Kidney (tissue), 14 donors: ENCODE data around the gene ACAA1. TPM values are rescaled to one million over a fixed set of nuclear protein-coding genes. Genes with fewer than 3 reads are reported as not detected.

Source experiments
- DNase-seq, 5 donors: peaks; one replicate each; pipeline ENCODE4 v3.0.0-alpha.2; 2013 to 2020
- FAIRE-seq: peaks from 2 replicates; lab custom pipeline; 2012; peaks lifted over from hg19 to GRCh38; lab: Jason Lieb, UNC
- H3K27ac ChIP-seq, 2 donors: one replicate each; pipeline ENCODE4 v1.7.0; 2013; ENCODE audit warnings: low read depth in 2 of 2, low read length in 2 of 2, inconsistent platforms in 1 of 2
- H3K27me3 ChIP-seq: one replicate; pipeline ENCODE4 v1.7.1; 2013; ENCODE audit warnings: low read length, inconsistent platforms; ENCODE audit not compliant: control insufficient read depth, insufficient read depth
- H3K36me3 ChIP-seq, 3 donors: one replicate each; pipeline versions ENCODE4 v1.7.0 to v1.7.1; 2013; ENCODE audit warnings: low read length in 3 of 3, control low read depth in 1 of 3, inconsistent platforms in 1 of 3; ENCODE audit not compliant: insufficient read depth in 3 of 3, control insufficient read depth in 2 of 3
- H3K4me1 ChIP-seq, 3 donors: one replicate each; pipeline versions ENCODE4 v1.7.0 to v1.7.1; 2013; ENCODE audit warnings: low read length in 3 of 3, inconsistent platforms in 1 of 3, low read depth in 1 of 3; ENCODE audit not compliant: control insufficient read depth in 2 of 3, insufficient read depth in 2 of 3
- H3K4me3 ChIP-seq, 3 donors: one replicate each; pipeline versions ENCODE4 v1.7.0 to v1.8.1; 2013; ENCODE audit warnings: low read length in 3 of 3, control low read depth in 1 of 3, inconsistent platforms in 1 of 3
- H3K9ac ChIP-seq, 3 donors: one replicate each; pipeline versions ENCODE4 v1.7.0 to v1.7.1; 2013; ENCODE audit warnings: low read length in 3 of 3, control low read depth in 1 of 3, inconsistent platforms in 1 of 3
- H3K9me3 ChIP-seq, 3 donors: one replicate each; pipeline versions ENCODE4 v1.7.0 to v1.7.1; 2013; ENCODE audit warnings: low read length in 3 of 3, control low read depth in 1 of 3, inconsistent platforms in 1 of 3; ENCODE audit not compliant: control insufficient read depth in 2 of 3, insufficient read depth in 1 of 3
- CTCF ChIP-seq: IDR thresholded peaks from 3 replicates; pipeline ENCODE4 v1.5.1; 2012; ENCODE audit warnings: mild to moderate bottlenecking, moderate library complexity, borderline replicate concordance; ENCODE audit not compliant: insufficient read depth; ENCODE audit errors: extremely low read depth
- intact Hi-C: fragments of 100-400 bp; cut with DNase I; formaldehyde crosslinking; loops from one replicate; pipeline ENCODE4 v1.11.1; 2022
- polyA plus RNA-seq: library from polyadenylated mRNA; stranded (reverse); fragments of 350-450 nt; fragmentation: Illumina TruSeq; extraction: RNeasy Lipid Tissue Mini Kit (QIAGEN cat#74804); gene quantifications from one replicate; pipeline ENCODE4 v1.2.3, GENCODE V29; 2014; ENCODE audit warnings: low read depth, low replicate concordance; ENCODE audit not compliant: insufficient read depth
- total RNA-seq: library from RNA; stranded (reverse); fragmentation: NEBNext Ultra II Directional; extraction: Animal tissue kit (Norgen Biotek cat#: 25700); gene quantifications from one replicate; pipeline ENCODE4 v1.2.1, GENCODE V29; 2021
- donor health status: control.
- donor health status: control.
- donor health status: control.
- donor health status: control.
- donor health status: control.
- donor health status: DM: yes; HTN: yes; CAD: no.
- donor health status: Normal renal cell carcinoma (clear cell type).

ACAA1 gene
- total and polyA plus RNA-seq, 2 donors from 2014 or later: 90.0 to 566 TPM

GRCh38 chr3:38095669-38096483 is 41.1 kb downstream of the ACAA1 start:
- intact Hi-C loops: no loop called here
- no peak for FAIRE-seq

DNA sequence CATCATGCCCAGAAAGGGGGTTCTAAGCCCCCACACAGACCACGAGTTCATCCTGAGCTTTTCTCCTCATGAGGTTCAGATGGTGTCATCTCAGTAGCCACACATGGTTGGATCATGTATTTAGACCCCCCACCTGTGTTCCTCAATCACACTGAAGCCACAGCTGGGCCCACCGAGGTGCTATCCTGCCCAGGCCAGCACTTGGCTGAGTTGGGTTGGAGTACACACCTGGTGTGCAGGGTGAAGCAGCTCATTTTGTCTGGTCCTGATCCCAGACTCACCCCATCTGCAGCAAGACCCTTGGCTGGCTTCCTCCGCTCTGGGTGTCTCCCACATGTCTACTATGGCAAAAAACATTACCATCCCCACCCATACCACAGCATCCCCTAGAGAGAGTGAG is 41.9 kb downstream of the ACAA1 start:
- H3K9me3 ChIP-seq: no peaks in the 10 kb centered on the region
- H3K27me3 ChIP-seq: no peaks in the 10 kb centered on the region
- intact Hi-C loops: no loop called here
- DNase-seq (no peak), FAIRE-seq (no peak)
- no peak overlapping the region for H3K9ac ChIP-seq
- no peak for TF ChIP-seq CTCF
- H3K4me1 ChIP-seq: no peaks in the 10 kb centered on the region
- H3K27ac ChIP-seq: no peak overlapping the region
- no peak overlapping the region for H3K4me3 ChIP-seq
- H3K36me3 ChIP-seq: no peaks in the 10 kb centered on the region

More at GRCh38 chr3:38095669-38096483, 41.1 kb downstream of the ACAA1 start:
- TF ChIP-seq CTCF: no peak
- Histone ChIP-seq H3K4me3 (no peak overlapping the region), H3K4me1 (no peaks in the 10 kb centered on the region), H3K27me3 (no peaks in the 10 kb centered on the region), H3K9ac (no peak overlapping the region), H3K9me3 (no peaks in the 10 kb centered on the region), H3K27ac (no peak overlapping the region), H3K36me3 (no peaks in the 10 kb centered on the region)
- no peak for DNase-seq

DNA sequence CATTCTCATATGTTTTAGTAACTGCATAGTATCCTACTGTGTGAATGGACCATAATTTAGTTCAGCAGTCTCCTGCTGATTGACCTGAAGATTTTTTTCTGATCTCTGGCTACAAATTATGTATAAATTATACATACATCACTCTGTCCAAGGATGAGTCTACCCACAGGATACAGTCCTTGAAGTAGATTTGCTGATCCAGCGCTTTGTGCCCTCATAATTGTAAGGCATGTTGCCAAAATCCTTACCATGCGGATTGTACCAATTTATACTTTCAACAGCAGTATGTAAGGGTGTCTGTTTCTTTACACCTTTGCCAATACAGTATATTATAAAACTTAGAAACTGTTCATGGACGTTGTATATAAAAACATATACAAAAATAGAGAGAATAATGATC is 46.5 kb downstream of the ACAA1 start:
- no peaks in the 10 kb centered on the region for H3K27me3 ChIP-seq
- intact Hi-C loops: no loop called here
- H3K9ac ChIP-seq: no peak overlapping the region
- H3K9me3 ChIP-seq: no peaks in the 10 kb centered on the region
- FAIRE-seq (no peak), DNase-seq (no peak)
- no peak overlapping the region for H3K27ac ChIP-seq
- H3K4me1 ChIP-seq: no peaks in the 10 kb centered on the region
- H3K36me3 ChIP-seq: no peaks in the 10 kb centered on the region
- TF ChIP-seq CTCF: no peak
- no peak overlapping the region for H3K4me3 ChIP-seq

DNA sequence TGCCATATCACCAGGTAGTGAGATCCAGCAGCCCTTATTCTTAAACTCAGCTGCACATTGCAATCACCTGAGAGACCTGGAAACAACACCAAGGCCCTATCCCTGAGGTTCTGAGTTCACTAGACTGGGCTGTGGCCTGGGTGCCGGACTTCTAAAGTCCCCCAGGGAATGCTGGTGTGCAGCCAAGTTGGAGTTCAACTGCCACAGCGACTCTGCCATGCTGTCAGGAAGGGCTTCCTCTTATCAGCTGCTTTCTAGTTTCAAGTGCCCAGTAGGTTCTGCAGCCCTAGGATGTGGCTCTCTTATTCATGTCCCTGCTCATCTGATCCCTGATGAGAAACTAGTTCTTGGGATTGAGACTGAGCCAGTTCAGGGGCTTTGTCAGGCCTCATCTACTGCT is 47.8 kb downstream of the ACAA1 start:
- intact Hi-C loops: no loop called here
- DNase-seq (no peak), FAIRE-seq (no peak)
- Histone ChIP-seq H3K36me3 (no peaks in the 10 kb centered on the region), H3K9me3 (peaks cover 0 to 3% (median 3%) of the 10 kb centered on the region in 3 donors), H3K4me3 (no peak overlapping the region), H3K4me1 (no peaks in the 10 kb centered on the region), H3K9ac (no peak overlapping the region), H3K27me3 (no peaks in the 10 kb centered on the region), H3K27ac (no peak overlapping the region)
- no peak for TF ChIP-seq CTCF
